OCI-LY1 (cell line): ENCODE data around the gene LRP5.

Source experiments
- EZH2 ChIP-seq: fragments of 200-600 bp; sonication (generic), shearing (Covaris generic); IDR thresholded peaks from 2 replicates; pipeline ENCODE4 v1.8.0; 2017; ENCODE audit warnings: borderline replicate concordance, mixed run types, mild to moderate bottlenecking, antibody characterized with exemption, low read length, moderate library complexity, mixed read lengths
- TF ChIP-seq, protein P1 (sequence below): fragments of 200-600 bp; sonication (generic), shearing (Covaris generic); IDR thresholded peaks from 2 replicates; pipeline ENCODE4 v1.5.1; 2017; ENCODE audit warnings: mild to moderate bottlenecking, antibody characterized with exemption, low read length, moderate library complexity, mixed read lengths

DNA sequence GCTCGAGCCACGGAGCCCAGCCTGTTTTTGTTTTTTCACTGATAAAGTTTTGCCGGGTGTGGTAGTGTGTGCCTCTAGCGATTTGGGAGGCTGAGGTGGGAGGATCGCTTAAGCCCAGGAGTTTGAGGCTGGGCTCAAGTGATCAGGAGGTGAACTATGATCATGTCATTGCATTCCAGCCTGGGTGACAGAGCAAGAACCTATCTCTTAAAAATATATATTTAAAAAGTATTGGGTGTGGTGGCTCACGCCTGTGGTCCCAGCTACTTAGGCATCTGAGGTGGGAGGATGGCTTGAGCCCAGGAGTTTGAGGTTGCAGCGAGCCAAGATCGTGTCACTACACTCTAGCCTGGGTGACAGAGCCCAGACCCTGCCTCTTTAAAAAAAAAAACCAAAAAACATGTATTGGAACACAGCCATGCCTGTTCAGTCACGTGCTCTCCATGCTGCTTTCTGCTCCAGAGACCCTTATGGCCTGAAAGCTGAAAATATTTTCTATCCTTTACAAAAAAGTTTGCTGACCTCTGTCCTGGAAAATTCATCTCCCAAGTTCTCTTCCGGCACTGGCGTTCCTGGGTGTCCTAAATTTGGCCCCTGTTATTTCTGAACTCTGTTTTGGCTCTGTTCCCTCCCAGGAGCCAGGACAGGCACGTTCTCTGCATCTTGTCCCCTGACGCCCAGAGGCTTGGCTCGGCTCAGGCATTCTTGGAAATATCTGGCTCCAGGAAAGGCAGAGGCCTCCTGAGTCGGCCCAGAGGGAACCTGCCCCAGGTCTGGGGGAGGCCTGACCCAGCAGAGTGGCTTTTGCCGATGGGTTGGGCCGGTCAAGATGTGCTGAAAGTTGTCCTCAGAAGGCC, 86.8 kb downstream of the LRP5 start:
- TF ChIP-seq, protein P1, sequence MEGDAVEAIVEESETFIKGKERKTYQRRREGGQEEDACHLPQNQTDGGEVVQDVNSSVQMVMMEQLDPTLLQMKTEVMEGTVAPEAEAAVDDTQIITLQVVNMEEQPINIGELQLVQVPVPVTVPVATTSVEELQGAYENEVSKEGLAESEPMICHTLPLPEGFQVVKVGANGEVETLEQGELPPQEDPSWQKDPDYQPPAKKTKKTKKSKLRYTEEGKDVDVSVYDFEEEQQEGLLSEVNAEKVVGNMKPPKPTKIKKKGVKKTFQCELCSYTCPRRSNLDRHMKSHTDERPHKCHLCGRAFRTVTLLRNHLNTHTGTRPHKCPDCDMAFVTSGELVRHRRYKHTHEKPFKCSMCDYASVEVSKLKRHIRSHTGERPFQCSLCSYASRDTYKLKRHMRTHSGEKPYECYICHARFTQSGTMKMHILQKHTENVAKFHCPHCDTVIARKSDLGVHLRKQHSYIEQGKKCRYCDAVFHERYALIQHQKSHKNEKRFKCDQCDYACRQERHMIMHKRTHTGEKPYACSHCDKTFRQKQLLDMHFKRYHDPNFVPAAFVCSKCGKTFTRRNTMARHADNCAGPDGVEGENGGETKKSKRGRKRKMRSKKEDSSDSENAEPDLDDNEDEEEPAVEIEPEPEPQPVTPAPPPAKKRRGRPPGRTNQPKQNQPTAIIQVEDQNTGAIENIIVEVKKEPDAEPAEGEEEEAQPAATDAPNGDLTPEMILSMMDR: no peak
- no peak for TF ChIP-seq EZH2
